Upper lobe of left lung (tissue), 6 donors: Measurements from ENCODE around the gene LRCH1. TPM values are rescaled to one million over a fixed set of nuclear protein-coding genes. Genes with fewer than 3 reads are reported as not detected.

Experiments
- ATAC-seq, 2 donors: fragments of 200-7000 bp; cut with Tn5 transposase; one replicate each; pipeline ENCODE4 v1.9.1; 2022; ENCODE audit warnings: mild to moderate bottlenecking in 2 of 2, moderate library complexity in 2 of 2; ENCODE audit not compliant: low FRiP score in 2 of 2
- DNase-seq, 2 donors: peaks; one replicate each; pipeline ENCODE4 v3.0.0-alpha.2; 2019 to 2020
- H3K27ac ChIP-seq, 4 donors: fragments of 200-600 bp; sonication (generic); one replicate each; pipeline ENCODE4 v1.5.1; 2016 to 2019
- H3K27me3 ChIP-seq, 4 donors: fragments of 200-600 bp; sonication (generic); one replicate each; pipeline ENCODE4 v1.5.1; 2017 to 2019
- H3K36me3 ChIP-seq, 4 donors: fragments of 200-600 bp; sonication (generic); one replicate each; pipeline ENCODE4 v1.5.1; 2016 to 2019
- H3K4me1 ChIP-seq, 4 donors: fragments of 200-600 bp; sonication (generic); one replicate each; pipeline ENCODE4 v1.5.1; 2018 to 2019
- H3K4me3 ChIP-seq, 4 donors: fragments of 200-600 bp; sonication (generic); one replicate each; pipeline ENCODE4 v1.5.1; 2017 to 2019; ENCODE audit warnings: mild to moderate bottlenecking in 2 of 4, moderate library complexity in 1 of 4
- H3K9me3 ChIP-seq, 4 donors: fragments of 200-600 bp; sonication (generic); one replicate each; pipeline ENCODE4 v1.5.1; 2018 to 2019
- CTCF ChIP-seq, 6 experiments: fragments of 450-650 bp in 4 of 6; fragments of 200-600 bp in 2 of 6; sonication (generic) in 2 of 6; IDR thresholded peaks; one replicate each; pipeline ENCODE4 v1.5.1; 2016 to 2019; ENCODE audit warnings: antibody characterized with exemption in 6 of 6
- EP300 ChIP-seq, 4 donors: sonication (generic); formaldehyde crosslinking; IDR thresholded peaks; one replicate each; pipeline ENCODE4 v1.5.1; 2017; ENCODE audit warnings: antibody characterized with exemption in 4 of 4, control low read depth in 2 of 4
- POLR2A ChIP-seq, 4 donors: fragments of 450-650 bp; IDR thresholded peaks; one replicate each; pipeline ENCODE4 v1.5.1; 2016 to 2017; ENCODE audit warnings: antibody characterized with exemption in 4 of 4, mild to moderate bottlenecking in 2 of 4
- POLR2AphosphoS5 ChIP-seq, 2 donors: sonication (generic); formaldehyde crosslinking; IDR thresholded peaks; one replicate each; pipeline ENCODE4 v1.5.1; 2017; ENCODE audit warnings: antibody characterized with exemption in 2 of 2
- WGBS, 2 donors: methylation state at CpG; one replicate each; pipeline ENCODE4 v1.1.5; 2017 to 2018; 5-methylcytosine and 5-hydroxymethylcytosine counted together
- total RNA-seq, 6 donors: library from RNA; depleted of rRNA in 4 of 6; stranded (reverse); fragments of >200 nt in 4 of 6; gene quantifications; one replicate each; pipeline versions ENCODE4 v1.1.0 to v1.2.1, GENCODE V29; 2016 to 2021
- donor health status: DM: no; HTN: no; CAD: no; lungs with moderate emphysema.
- donor health status: DM: no; HTN: yes; CAD: no; lungs with severe emphysema.

LRCH1 gene
- total RNA-seq, 6 donors from 2014 or later = 17.2 to 27.0 (median 22.7) TPM

DNA sequence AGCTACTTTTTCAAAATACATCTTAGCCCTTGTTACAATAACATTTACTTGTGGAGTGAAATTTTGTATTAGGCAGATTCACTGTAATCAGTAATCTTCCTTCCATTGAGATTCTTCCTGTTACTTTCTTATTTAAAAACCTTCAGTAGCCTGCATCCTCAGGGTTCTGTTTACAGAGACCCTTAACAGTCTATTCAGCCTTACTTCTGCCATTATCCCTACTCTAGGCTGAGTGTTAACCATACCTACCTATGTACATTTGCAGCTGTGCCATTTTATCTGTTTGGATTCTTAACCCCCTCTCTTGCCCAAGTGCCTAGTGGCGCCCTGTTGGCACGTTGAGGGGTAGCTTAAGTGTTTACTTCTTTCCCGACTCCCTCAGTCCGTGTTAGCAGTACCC lies 71.9 kb downstream of the LRCH1 start:
- Histone ChIP-seq H3K36me3 (no peaks in the 10 kb centered on the region), H3K4me3 (no peak overlapping the region), H3K27ac (peak overlapping the region in 1 of 4 donors; percentile 22), H3K27me3 (no peaks in the 10 kb centered on the region), H3K4me1 (peaks cover 22 to 54% (median 35%) of the 10 kb centered on the region in 4 donors), H3K9me3 (no peaks in the 10 kb centered on the region)
- 51% methylated on average over 4 of the region's 4 CpGs for WGBS, 2 donors
- ATAC-seq (no peak), DNase-seq (no peak)
- TF ChIP-seq CTCF (IDR thresholded peaks at IDR 0.05) (no peak), EP300 (IDR thresholded peaks at IDR 0.05) (no peak), POLR2A (IDR thresholded peaks at IDR 0.05) (no peak), POLR2AphosphoS5 (IDR thresholded peaks at IDR 0.05) (no peak)

DNA sequence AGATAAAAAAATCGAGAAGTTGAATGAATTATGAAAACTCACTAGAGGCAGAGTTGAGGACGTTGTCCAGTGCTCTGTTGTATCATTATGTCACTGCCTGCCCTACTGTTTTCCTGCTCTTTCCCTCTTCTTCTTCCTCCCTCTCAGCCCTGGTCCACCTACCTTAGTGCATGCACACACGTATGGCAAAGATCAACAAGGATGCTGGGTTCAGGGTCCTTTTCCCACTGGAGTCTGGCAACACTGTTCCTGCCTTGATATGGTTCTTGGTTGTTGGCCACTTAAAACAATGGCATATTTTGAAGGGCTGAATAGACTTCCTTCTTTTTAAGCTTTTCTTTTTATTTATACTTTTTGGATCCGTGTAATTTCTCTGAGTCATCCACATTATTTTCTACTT lies 74.5 kb downstream of the LRCH1 start:
- WGBS, 2 donors = 76 to 79% methylated on average over 4 of the region's 4 CpGs
- DNase-seq = no peak
- Histone ChIP-seq H3K27me3 (no peaks in the 10 kb centered on the region), H3K4me1 (peaks cover 34 to 39% (median 36%) of the 10 kb centered on the region in 4 donors), H3K36me3 (no peaks in the 10 kb centered on the region), H3K4me3 (no peak overlapping the region), H3K9me3 (no peaks in the 10 kb centered on the region), H3K27ac (no peak overlapping the region)
- ATAC-seq = no peak
- TF ChIP-seq POLR2A (IDR thresholded peaks at IDR 0.05) (no peak), CTCF (IDR thresholded peaks at IDR 0.05) (no peak), POLR2AphosphoS5 (IDR thresholded peaks at IDR 0.05) (no peak), EP300 (IDR thresholded peaks at IDR 0.05) (no peak)

DNA sequence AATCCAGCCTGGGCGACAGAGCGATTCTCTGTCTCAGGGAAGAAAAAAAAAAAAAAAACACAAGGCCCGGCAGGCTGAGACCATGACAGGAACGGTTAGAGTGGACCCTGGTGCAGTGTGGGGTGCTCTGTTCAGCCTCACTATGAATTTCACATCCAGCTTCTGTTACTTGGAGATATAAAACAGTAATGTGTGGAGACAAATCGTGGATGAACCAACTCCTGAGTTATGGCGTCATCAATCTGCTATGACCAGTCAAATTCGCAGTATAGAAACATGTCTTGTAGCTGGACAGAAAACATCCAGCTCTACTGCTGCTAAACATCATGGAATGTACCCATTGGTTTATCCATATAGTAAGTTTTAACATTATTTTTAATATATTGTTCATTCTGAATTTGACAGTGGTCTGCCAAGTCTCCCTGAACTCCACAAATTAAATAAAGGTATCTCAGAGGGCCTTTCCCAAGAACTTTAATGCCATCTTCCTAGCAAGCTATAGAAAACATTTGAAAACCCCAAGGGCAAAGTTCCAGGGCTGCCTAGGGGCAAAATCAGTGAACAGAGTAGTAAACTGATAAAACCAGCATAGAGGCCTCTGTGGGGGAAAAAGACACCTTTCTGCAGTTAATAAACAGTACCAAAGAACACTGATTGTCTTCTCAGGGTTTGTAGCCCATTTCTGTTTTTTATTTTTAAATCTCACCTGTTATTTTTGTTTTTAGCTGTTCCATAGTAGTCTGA lies 75.8 kb downstream of the LRCH1 start:
- Histone ChIP-seq H3K4me1 (peaks cover 36 to 38% (median 37%) of the 10 kb centered on the region in 4 donors), H3K9me3 (no peaks in the 10 kb centered on the region), H3K27me3 (no peaks in the 10 kb centered on the region), H3K36me3 (no peaks in the 10 kb centered on the region), H3K27ac (peak overlapping the region in 1 of 4 donors; percentile 36), H3K4me3 (no peak overlapping the region)
- no peak for DNase-seq
- no peak for TF ChIP-seq EP300 (IDR thresholded peaks at IDR 0.05)
- no peak for TF ChIP-seq POLR2A (IDR thresholded peaks at IDR 0.05)
- TF ChIP-seq POLR2AphosphoS5 (IDR thresholded peaks at IDR 0.05) = no peak
- no peak for TF ChIP-seq CTCF (IDR thresholded peaks at IDR 0.05)
- no peak for ATAC-seq
- WGBS, 2 donors = 98% methylated on average over 7 of the region's 7 CpGs

DNA sequence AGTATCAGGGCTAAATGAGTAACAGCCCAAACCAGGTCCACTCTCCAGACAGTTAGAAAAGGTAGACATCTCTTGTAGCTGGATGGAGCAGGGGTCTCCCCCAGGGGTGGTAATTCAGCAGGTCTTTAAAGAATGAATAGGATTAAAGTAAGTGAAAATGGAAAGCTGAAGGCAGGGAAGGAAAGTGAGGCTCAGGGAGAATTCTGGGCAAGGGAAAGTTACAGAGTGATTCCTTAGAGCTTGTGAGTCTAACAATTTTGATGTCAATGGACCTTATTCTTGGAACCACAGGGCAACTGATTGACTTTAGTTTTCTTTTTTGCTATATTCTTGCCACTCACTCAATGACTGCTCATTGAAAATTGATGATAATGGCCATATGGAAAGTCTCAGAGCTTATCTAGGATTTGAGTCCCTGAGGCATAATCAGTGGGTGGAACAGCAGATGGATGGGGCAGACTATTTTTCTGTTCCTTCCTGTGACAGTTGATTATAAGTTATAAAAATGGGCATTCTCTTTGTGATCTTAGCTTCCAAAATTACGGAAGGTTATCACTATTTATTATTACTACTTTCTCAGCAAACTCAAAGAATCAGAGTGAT lies 76.9 kb downstream of the LRCH1 start:
- Histone ChIP-seq H3K9me3 (no peaks in the 10 kb centered on the region), H3K27me3 (no peaks in the 10 kb centered on the region), H3K4me3 (no peak overlapping the region), H3K36me3 (no peaks in the 10 kb centered on the region), H3K27ac (peak overlapping the region in 2 of 4 donors; percentile 33 to 36), H3K4me1 (peaks cover 26 to 37% (median 33%) of the 10 kb centered on the region in 4 donors)
- no peak for ATAC-seq
- 58 to 65% methylated on average over 1 of the region's 1 CpG for WGBS, 2 donors
- TF ChIP-seq POLR2AphosphoS5 (IDR thresholded peaks at IDR 0.05) = no peak
- no peak for TF ChIP-seq EP300 (IDR thresholded peaks at IDR 0.05)
- DNase-seq = no peak

- TF ChIP-seq POLR2AphosphoS5 (IDR thresholded peaks at IDR 0.05) (no peak), EP300 (IDR thresholded peaks at IDR 0.05) (no peak), CTCF (IDR thresholded peaks at IDR 0.05) (no peak), POLR2A (IDR thresholded peaks at IDR 0.05) (no peak)
- no peak overlapping the region for H3K4me3 ChIP-seq
- ATAC-seq (no peak), DNase-seq (no peak)
- H3K27me3 ChIP-seq = no peaks in the 10 kb centered on the region
- H3K27ac ChIP-seq = peak overlapping the region in 2 of 4 donors; percentile 8 to 36
- H3K4me1 ChIP-seq = peaks cover 26 to 37% (median 33%) of the 10 kb centered on the region in 4 donors
- no peaks in the 10 kb centered on the region for H3K36me3 ChIP-seq
- 20 to 23% methylated on average over 1 of the region's 1 CpG for WGBS, 2 donors
- H3K9me3 ChIP-seq = no peaks in the 10 kb centered on the region
Measured at GRCh38 chr13:46630431-46631178, 77.6 kb downstream of the LRCH1 start.
